D721Med (cell line): ENCODE measurements around the gene CHKA.

Experiments used
- DNase-seq: peaks from one replicate; pipeline ENCODE4 v3.0.0; 2011; ENCODE audit warnings: low spot score; ENCODE audit not compliant: insufficient read length
- FAIRE-seq: peaks from 2 replicates; lab custom pipeline; 2011; peaks lifted over from hg19 to GRCh38; lab: Jason Lieb, UNC
- TF ChIP-seq, protein P1 (sequence below): IDR thresholded peaks from 2 replicates; pipeline ENCODE4 v1.5.1; 2012; ENCODE audit warnings: mild to moderate bottlenecking, control low read depth; ENCODE audit not compliant: insufficient read depth; ENCODE audit errors: missing control alignments

CHKA gene

DNA sequence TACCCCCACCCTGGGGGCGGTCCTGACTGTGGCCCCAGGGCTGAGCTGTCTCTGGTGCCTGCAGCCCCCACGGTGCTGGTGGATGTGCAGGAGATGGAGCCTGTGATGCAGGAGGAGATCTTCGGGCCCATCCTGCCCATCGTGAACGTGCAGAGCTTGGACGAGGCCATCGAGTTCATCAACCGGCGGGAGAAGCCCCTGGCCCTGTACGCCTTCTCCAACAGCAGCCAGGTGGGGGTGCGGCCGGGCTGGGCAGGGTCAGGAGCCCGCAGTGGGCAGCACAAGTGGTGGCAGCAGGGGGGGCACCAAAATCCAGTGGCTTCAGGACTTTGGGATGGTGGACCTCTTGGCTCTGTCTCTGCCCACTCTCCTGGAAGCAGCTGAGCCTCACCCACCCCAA lies 98.7 kb downstream of the CHKA start:
- FAIRE-seq: no peak
- no peak for DNase-seq
- TF ChIP-seq, protein P1, sequence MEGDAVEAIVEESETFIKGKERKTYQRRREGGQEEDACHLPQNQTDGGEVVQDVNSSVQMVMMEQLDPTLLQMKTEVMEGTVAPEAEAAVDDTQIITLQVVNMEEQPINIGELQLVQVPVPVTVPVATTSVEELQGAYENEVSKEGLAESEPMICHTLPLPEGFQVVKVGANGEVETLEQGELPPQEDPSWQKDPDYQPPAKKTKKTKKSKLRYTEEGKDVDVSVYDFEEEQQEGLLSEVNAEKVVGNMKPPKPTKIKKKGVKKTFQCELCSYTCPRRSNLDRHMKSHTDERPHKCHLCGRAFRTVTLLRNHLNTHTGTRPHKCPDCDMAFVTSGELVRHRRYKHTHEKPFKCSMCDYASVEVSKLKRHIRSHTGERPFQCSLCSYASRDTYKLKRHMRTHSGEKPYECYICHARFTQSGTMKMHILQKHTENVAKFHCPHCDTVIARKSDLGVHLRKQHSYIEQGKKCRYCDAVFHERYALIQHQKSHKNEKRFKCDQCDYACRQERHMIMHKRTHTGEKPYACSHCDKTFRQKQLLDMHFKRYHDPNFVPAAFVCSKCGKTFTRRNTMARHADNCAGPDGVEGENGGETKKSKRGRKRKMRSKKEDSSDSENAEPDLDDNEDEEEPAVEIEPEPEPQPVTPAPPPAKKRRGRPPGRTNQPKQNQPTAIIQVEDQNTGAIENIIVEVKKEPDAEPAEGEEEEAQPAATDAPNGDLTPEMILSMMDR: no peak

GRCh38 chr11:68021167-68021787 lies 99.9 kb downstream of the CHKA start:
- DNase-seq (no peak), FAIRE-seq (no peak)
- TF ChIP-seq, protein P1: no peak

GRCh38 chr11:68020575-68020974 lies 100.6 kb downstream of the CHKA start:
- FAIRE-seq (no peak), DNase-seq (no peak)
- TF ChIP-seq, protein P1: no peak

- no peak for DNase-seq
- FAIRE-seq: no peak
- TF ChIP-seq, protein P1: no peak
Measured at GRCh38 chr11:68019486-68019885, 101.7 kb downstream of the CHKA start.

DNA sequence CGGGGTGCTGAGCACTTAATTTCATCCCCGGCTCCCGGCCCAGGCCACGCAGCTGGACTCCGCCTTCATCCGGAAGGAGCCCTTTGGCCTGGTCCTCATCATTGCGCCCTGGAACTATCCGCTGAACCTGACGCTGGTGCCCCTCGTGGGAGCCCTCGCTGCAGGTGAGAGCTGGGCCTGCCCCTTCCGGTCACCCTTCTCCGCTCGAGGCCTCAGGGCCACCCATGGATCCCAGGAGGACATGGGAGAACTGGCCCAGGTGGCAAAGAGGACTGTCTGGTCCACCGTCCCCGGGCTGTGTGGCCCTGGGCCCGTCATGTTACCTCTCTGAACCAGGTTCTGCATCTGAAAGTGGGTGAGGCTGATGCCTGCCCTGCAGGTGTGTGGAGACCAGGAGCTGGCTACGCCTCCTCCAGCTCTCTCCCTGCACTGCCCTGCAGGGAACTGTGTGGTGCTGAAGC lies 102.4 kb downstream of the CHKA start:
- no peak for DNase-seq
- TF ChIP-seq, protein P1: no peak
- no peak for FAIRE-seq

DNA sequence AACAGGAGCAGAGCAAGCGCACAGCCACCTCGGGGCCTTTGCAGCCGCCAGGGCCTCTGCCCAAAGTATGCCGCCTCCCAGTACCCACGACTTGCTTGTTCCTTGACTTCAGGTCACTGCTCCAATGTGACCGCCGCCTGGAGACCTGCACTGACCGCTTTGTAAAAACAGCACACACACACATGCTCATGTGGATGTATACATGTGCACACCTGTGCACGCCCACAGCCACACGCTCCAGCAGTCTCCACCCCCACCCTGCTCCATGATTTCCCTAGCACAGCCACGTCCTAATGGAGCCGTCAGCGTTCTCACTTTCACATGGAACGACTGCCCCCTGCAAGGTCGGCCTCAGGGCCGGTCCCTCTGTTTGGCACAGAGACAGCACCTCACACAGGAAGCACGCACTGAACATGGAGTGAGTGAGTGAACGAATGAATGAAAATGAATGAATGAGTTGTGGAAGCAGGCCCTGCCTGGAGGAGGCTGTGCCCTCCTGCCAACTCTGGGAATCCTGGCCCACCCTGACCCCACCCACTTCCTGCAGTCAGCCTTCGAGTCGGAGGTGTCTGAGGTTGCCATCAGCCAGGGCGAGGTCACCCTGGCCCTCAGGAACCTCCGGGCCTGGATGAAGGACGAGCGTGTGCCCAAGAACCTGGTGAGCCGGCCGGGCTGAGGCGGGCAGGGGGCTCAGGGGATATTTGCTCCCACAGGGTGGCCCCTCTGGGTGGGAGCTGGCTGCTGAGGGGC lies 103.0 kb downstream of the CHKA start:
- DNase-seq (no peak), FAIRE-seq (no peak)

More for the DNA sequence above, 103.0 kb downstream of the CHKA start:
- TF ChIP-seq, protein P1: no peak
